ENCODE data around the gene LMAN2.

LMAN2 gene

DNA sequence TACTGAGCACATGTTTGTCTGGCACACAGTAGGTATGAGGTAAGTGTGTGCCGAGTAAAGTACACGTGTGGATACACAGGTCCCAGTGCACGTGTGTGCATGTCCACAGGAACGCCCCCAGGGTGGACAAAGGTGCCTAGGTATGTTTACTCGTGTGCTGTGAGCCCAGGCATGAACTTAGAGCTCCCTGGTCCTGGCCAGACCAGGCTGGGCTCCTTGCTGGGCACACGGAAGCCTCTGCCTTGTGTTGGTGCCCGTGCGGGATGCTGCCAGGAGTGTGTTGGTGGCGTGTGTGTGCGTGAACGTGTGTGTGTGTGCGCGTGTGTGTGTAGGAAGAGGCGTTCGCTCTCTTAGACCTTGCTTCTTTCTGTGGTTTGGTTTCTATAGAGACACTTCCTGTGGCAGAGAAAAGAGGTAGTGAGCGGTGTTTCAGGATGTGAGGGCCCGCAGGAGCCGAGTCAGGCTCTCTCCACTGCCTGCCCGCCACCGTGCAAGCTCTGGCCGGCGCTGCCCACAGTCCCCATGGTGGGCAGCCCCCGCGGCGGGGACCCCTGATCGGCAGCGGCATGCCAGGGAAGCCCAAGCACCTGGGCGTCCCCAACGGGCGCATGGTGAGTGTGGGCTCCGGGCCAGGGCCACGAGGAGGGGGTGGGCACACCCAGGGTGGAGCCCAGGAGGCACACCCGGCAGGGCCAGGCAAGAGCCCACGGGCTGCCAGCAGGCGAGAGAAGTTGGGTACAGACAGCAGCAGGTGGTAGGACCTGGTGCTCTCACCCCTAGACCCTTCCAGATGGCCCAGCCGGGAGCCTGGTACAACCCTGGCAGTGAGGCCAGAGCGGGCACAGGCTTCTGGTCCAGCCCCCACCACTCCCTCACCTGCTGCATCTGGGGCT, 6.2 kb upstream of the LMAN2 start, which contains the start of gene RGS14:
RGS14 (plus strand) TSS at position 466 of the 893 bp plus-strand sequence; CDS start at position 567, 101 bp downstream.
- no peak for TF ChIP-seq WT1 (tag by site-specific recombination; IDR thresholded peaks at IDR 0.05)
- 0 out of 2 replicates have a peak, but pooled peaks have one; percentile 30 for TF ChIP-seq ZFHX2 (tag by site-specific recombination; conservative IDR thresholded peaks at IDR 0.05)
- TF ChIP-seq ZNF292 (tag by site-specific recombination; IDR thresholded peaks at IDR 0.05; ENCODE audit: borderline replicate concordance, low read depth), result no peak
- TF ChIP-seq, protein P1, sequence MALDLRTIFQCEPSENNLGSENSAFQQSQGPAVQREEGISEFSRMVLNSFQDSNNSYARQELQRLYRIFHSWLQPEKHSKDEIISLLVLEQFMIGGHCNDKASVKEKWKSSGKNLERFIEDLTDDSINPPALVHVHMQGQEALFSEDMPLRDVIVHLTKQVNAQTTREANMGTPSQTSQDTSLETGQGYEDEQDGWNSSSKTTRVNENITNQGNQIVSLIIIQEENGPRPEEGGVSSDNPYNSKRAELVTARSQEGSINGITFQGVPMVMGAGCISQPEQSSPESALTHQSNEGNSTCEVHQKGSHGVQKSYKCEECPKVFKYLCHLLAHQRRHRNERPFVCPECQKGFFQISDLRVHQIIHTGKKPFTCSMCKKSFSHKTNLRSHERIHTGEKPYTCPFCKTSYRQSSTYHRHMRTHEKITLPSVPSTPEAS (tag by site-specific recombination; IDR thresholded peaks at IDR 0.05), result peak; percentile 48
- peak; percentile 99 for TF ChIP-seq KLF1 (tag by site-specific recombination; IDR thresholded peaks at IDR 0.05)
- TF ChIP-seq ZNF335 (tag by site-specific recombination; conservative IDR thresholded peaks at IDR 0.05), result 0 out of 2 replicates have a peak, but pooled peaks have one; percentile 14
- Histone ChIP-seq H3K9me3 (ENCODE audit: control insufficient read depth, insufficient read depth, low read depth, low read length) (no peaks in the 10 kb centered on the region), H3K27ac (ENCODE audit: extremely low read depth, low read depth, low read length) (no peak within 1 kb of the TSS), H3K4me1 (ENCODE audit: control insufficient read depth, insufficient read depth, low read length) (0 out of 2 replicates have a peak, but pooled peaks cover under 1% of the 10 kb centered on the region), H3K4me3 (ENCODE audit: low read depth, low read length) (no peak within 1 kb of the TSS), H3K36me3 (ENCODE audit: control insufficient read depth in 2 of 2, insufficient read depth in 1 of 2, low read length in 2 of 2) (no peaks in the 10 kb centered on the region)
- POLR2A ChIA-PET, result no interaction called here
- CTCF ChIA-PET, result interaction anchor here (0.5 to 1.4 kb wide), 2 partner anchors 9 kb away, joined by 3 to 4 read pairs; no protein-coding TSS in a partner anchor

DNA sequence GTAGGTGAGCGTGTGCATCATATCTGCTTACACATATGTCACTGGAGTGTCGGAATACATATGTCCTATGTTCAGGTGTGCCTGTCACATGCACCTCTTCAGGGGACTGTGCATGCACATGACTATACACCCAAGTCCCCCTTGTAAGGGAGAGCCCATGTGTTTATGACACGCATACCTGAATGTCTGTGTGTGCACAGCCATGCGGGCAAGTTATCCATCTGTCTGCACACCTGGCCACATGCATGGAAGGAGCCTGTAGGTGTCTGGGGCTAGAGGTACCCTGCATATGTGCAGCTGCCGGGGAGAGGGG, 5.6 kb upstream of the LMAN2 start:
- ChIA-PET POLR2A (no interaction called here), CTCF (no interaction called here)
- Histone ChIP-seq H3K4me1 (ENCODE audit: control insufficient read depth, insufficient read depth, low read length) (no peaks in the 10 kb centered on the region), H3K4me3 (ENCODE audit: low read depth, low read length) (no peak overlapping the region), H3K36me3 (ENCODE audit: control insufficient read depth in 2 of 2, insufficient read depth in 1 of 2, low read length in 2 of 2) (no peaks in the 10 kb centered on the region), H3K27ac (ENCODE audit: extremely low read depth, low read depth, low read length) (no peak overlapping the region), H3K9me3 (ENCODE audit: control insufficient read depth, insufficient read depth, low read depth, low read length) (no peaks in the 10 kb centered on the region)
- TF ChIP-seq ZNF501 (tag by site-specific recombination; IDR thresholded peaks at IDR 0.05), result no peak
- TF ChIP-seq, protein P2, sequence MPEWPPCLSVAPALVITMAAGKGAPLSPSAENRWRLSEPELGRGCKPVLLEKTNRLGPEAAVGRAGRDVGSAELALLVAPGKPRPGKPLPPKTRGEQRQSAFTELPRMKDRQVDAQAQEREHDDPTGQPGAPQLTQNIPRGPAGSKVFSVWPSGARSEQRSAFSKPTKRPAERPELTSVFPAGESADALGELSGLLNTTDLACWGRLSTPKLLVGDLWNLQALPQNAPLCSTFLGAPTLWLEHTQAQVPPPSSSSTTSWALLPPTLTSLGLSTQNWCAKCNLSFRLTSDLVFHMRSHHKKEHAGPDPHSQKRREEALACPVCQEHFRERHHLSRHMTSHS (tag by site-specific recombination; IDR thresholded peaks at IDR 0.05), result no peak
- no peak for TF ChIP-seq ZNF202 (tag by site-specific recombination; IDR thresholded peaks at IDR 0.05; ENCODE audit: borderline replicate concordance)
- no peak for TF ChIP-seq ZXDB (tag by site-specific recombination; IDR thresholded peaks at IDR 0.05)
- no peak for TF ChIP-seq ZNF777 (tag by site-specific recombination; IDR thresholded peaks at IDR 0.05; ENCODE audit: borderline replicate concordance)
- no peak for TF ChIP-seq ZNF510 (tag by site-specific recombination; IDR thresholded peaks at IDR 0.05; ENCODE audit: insufficient replicate concordance)

DNA sequence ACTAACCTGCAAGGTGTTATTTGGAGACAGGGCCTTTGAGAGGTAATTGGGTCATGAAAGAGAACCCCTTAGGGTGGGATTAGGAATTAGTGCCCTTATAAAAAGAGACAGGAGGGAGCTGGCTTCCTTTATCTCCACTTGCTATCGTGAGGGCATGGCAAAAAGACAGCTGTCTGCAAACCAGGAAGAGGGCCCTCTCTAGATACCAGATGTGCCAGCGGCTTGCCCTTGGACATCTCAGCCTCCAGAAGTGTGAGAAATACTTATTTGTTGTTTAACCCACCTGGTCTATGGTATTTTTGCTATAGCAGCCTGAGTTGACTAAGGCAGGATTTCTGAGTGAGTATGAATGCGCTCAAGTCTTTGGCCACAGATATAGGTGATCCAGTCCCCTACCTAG, 5.3 kb upstream of the LMAN2 start:
- no peaks in the 10 kb centered on the region for H3K4me1 ChIP-seq (ENCODE audit: control insufficient read depth, insufficient read depth, low read length)
- H3K36me3 ChIP-seq (ENCODE audit: control insufficient read depth in 2 of 2, insufficient read depth in 1 of 2, low read length in 2 of 2), result no peaks in the 10 kb centered on the region

DNA sequence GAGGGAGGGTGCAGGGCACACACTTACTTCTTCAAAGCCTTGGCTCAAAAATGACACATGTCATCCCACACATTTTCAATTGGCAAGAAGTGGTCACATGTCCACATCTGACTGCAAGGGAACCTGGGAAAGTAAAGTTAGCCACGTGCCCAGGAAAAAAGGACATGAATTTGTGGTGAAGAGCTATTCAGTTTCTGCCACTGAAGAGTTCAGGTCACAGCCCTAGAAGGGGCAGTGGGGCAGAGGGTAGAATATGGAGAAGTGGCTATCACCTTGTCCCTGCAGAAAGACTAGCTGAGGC, 4.3 kb upstream of the LMAN2 start:
- H3K4me3 ChIP-seq (ENCODE audit: low read depth, low read length), result no peak overlapping the region
- POLR2A ChIA-PET, result no interaction called here
- no peaks in the 10 kb centered on the region for H3K4me1 ChIP-seq (ENCODE audit: control insufficient read depth, insufficient read depth, low read length)
- CTCF ChIA-PET, result interaction anchor here (0.7 to 1.5 kb wide), 6 partner anchors 13 to 54 kb away, joined by 3 to 5 read pairs (median 3); no protein-coding TSS in a partner anchor
- TF ChIP-seq GFI1B (tag by site-specific recombination; IDR thresholded peaks at IDR 0.05) (no peak), ZNF560 (tag by site-specific recombination; IDR thresholded peaks at IDR 0.05; ENCODE audit: borderline replicate concordance) (no peak), ZNF146 (tag by site-specific recombination; IDR thresholded peaks at IDR 0.05) (no peak), ZFP41 (tag by site-specific recombination; IDR thresholded peaks at IDR 0.05; ENCODE audit: borderline replicate concordance) (no peak), ZSCAN30 (tag by site-specific recombination; IDR thresholded peaks at IDR 0.05) (no peak), ZNF777 (tag by site-specific recombination; IDR thresholded peaks at IDR 0.05; ENCODE audit: borderline replicate concordance) (no peak), ZNF221 (tag by site-specific recombination; IDR thresholded peaks at IDR 0.05; ENCODE audit: borderline replicate concordance) (no peak), ZNF514 (tag by site-specific recombination; IDR thresholded peaks at IDR 0.05) (no peak)
- H3K27ac ChIP-seq (ENCODE audit: extremely low read depth, low read depth, low read length), result no peak overlapping the region
- no peaks in the 10 kb centered on the region for H3K36me3 ChIP-seq (ENCODE audit: control insufficient read depth in 2 of 2, insufficient read depth in 1 of 2, low read length in 2 of 2)
- H3K9me3 ChIP-seq (ENCODE audit: control insufficient read depth, insufficient read depth, low read depth, low read length), result no peaks in the 10 kb centered on the region

More for the DNA sequence above, 5.3 kb upstream of the LMAN2 start:
- Histone ChIP-seq H3K9me3 (ENCODE audit: control insufficient read depth, insufficient read depth, low read depth, low read length) (no peaks in the 10 kb centered on the region), H3K27ac (ENCODE audit: extremely low read depth, low read depth, low read length) (no peak overlapping the region), H3K4me3 (ENCODE audit: low read depth, low read length) (no peak overlapping the region)
- ChIA-PET POLR2A (interaction anchor here (0.7 kb wide), 1 partner anchor 14 kb away, joined by 4 read pairs; no protein-coding TSS in a partner anchor), CTCF (interaction anchor here (1.5 kb wide), 1 partner anchor 55 kb away, joined by 3 read pairs; no protein-coding TSS in a partner anchor)
- TF ChIP-seq MEIS1 (CRISPR knock-in tag; IDR thresholded peaks at IDR 0.05; ENCODE audit: borderline replicate concordance) (no peak), SALL2 (tag by site-specific recombination; IDR thresholded peaks at IDR 0.05; ENCODE audit: borderline replicate concordance) (no peak)
